ENCODE data around the gene PLD3.
A peak's percentile ranks its signal among the peaks of the same experiment; 100 is the strongest.

The PLD3 gene

DNA sequence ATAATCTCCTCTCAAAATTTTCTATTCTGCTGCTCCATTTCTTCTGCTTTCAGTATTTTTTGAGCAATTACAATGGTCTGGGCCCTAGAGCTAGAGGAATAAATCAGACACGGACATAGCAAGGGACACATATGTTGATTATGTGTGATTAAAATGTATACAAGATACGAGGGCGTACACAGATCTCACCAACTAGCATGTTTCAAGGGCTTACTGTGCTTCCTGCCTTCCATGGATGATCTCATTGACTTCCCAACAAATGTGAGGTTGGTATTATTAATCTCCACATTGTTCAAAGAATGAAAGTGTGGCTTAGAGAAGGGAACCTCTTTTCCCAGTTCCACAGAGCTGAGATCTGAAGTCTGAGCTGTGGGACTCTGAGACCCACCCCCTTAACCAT is 9.1 kb downstream of the PLD3 start:
- no peak for TF ChIP-seq EZH2phosphoT487 (IDR thresholded peaks at IDR 0.05; ENCODE audit: borderline replicate concordance)
- TF ChIP-seq CTCF (conservative IDR thresholded peaks at IDR 0.05; ENCODE audit: low read length), result no peak

GRCh38 chr19:40358773-40359172 is 10.3 kb downstream of the PLD3 start:
- H3K36me3 ChIP-seq (ENCODE audit: insufficient read depth, low read length), result no peaks in the 10 kb centered on the region
- no peak overlapping the region for H2AFZ ChIP-seq (ENCODE audit: low read length)
- no peak overlapping the region for H3K4me3 ChIP-seq (ENCODE audit: low read length, poor library complexity, severe bottlenecking)
- no peak for TF ChIP-seq CTCF (conservative IDR thresholded peaks at IDR 0.05; ENCODE audit: low read length)
- no peak for TF ChIP-seq EZH2phosphoT487 (IDR thresholded peaks at IDR 0.05; ENCODE audit: borderline replicate concordance)
- H3K27me3 ChIP-seq (ENCODE audit: insufficient read depth, low read length, poor library complexity, severe bottlenecking), result no peaks in the 10 kb centered on the region
- H3F3A ChIP-seq (ENCODE audit: low read depth), result 0 out of 2 replicates have a peak, but pooled peaks cover 4% of the 10 kb centered on the region
- H3K9me3 ChIP-seq (ENCODE audit: insufficient read depth, low read depth, low read length), result no peaks in the 10 kb centered on the region
- no peaks in the 10 kb centered on the region for H3K9me2 ChIP-seq (replicated peaks; ENCODE audit: low read depth, low read length)
- no peaks in the 10 kb centered on the region for H3K79me2 ChIP-seq (ENCODE audit: insufficient read depth, low read length)
- H3K4me2 ChIP-seq (ENCODE audit: low read depth, low read length, poor library complexity, severe bottlenecking), result no peak overlapping the region
- H3K9ac ChIP-seq (ENCODE audit: low read depth, low read length, poor library complexity, severe bottlenecking), result no peak overlapping the region
- H3K4me1 ChIP-seq (ENCODE audit: insufficient read depth, low read length, poor library complexity, severe bottlenecking), result peaks cover 23% of the 10 kb centered on the region
- no peaks in the 10 kb centered on the region for H4K20me1 ChIP-seq (ENCODE audit: insufficient read depth, low read length, poor library complexity, severe bottlenecking)

More for the DNA sequence above, 9.1 kb downstream of the PLD3 start:
- Histone ChIP-seq H3K4me1 (ENCODE audit: insufficient read depth, low read length, poor library complexity, severe bottlenecking) (peaks cover 13% of the 10 kb centered on the region), H2AFZ (ENCODE audit: low read length) (no peak overlapping the region), H3F3A (ENCODE audit: low read depth) (no peaks in the 10 kb centered on the region), H3K9me3 (ENCODE audit: insufficient read depth, low read depth, low read length) (no peaks in the 10 kb centered on the region), H3K27me3 (ENCODE audit: insufficient read depth, low read length, poor library complexity, severe bottlenecking) (no peaks in the 10 kb centered on the region), H3K79me2 (ENCODE audit: insufficient read depth, low read length) (no peaks in the 10 kb centered on the region), H3K36me3 (ENCODE audit: insufficient read depth, low read length) (no peaks in the 10 kb centered on the region), H4K20me1 (ENCODE audit: insufficient read depth, low read length, poor library complexity, severe bottlenecking) (no peaks in the 10 kb centered on the region), H3K9ac (ENCODE audit: low read depth, low read length, poor library complexity, severe bottlenecking) (no peak overlapping the region), H3K4me3 (ENCODE audit: low read length, poor library complexity, severe bottlenecking) (no peak overlapping the region), H3K4me2 (ENCODE audit: low read depth, low read length, poor library complexity, severe bottlenecking) (peak overlapping the region; percentile 2), H3K9me2 (replicated peaks; ENCODE audit: low read depth, low read length) (no peaks in the 10 kb centered on the region)

GRCh38 chr19:40360020-40360707 is 11.7 kb downstream of the PLD3 start:
- no peak overlapping the region for H3K4me3 ChIP-seq (ENCODE audit: low read length, poor library complexity, severe bottlenecking)
- 0 out of 2 replicates have a peak, but pooled peaks cover 7% of the 10 kb centered on the region for H3F3A ChIP-seq (ENCODE audit: low read depth)
- H4K20me1 ChIP-seq (ENCODE audit: insufficient read depth, low read length, poor library complexity, severe bottlenecking), result no peaks in the 10 kb centered on the region
- H2AFZ ChIP-seq (ENCODE audit: low read length), result no peak overlapping the region
- no peak for TF ChIP-seq EZH2phosphoT487 (IDR thresholded peaks at IDR 0.05; ENCODE audit: borderline replicate concordance)
- no peak for TF ChIP-seq CTCF (conservative IDR thresholded peaks at IDR 0.05; ENCODE audit: low read length)
- no peaks in the 10 kb centered on the region for H3K27me3 ChIP-seq (ENCODE audit: insufficient read depth, low read length, poor library complexity, severe bottlenecking)
- H3K9me3 ChIP-seq (ENCODE audit: insufficient read depth, low read depth, low read length), result no peaks in the 10 kb centered on the region
- no peaks in the 10 kb centered on the region for H3K36me3 ChIP-seq (ENCODE audit: insufficient read depth, low read length)
- no peaks in the 10 kb centered on the region for H3K9me2 ChIP-seq (replicated peaks; ENCODE audit: low read depth, low read length)
- H3K4me2 ChIP-seq (ENCODE audit: low read depth, low read length, poor library complexity, severe bottlenecking), result no peak overlapping the region
- H3K9ac ChIP-seq (ENCODE audit: low read depth, low read length, poor library complexity, severe bottlenecking), result no peak overlapping the region
- H3K4me1 ChIP-seq (ENCODE audit: insufficient read depth, low read length, poor library complexity, severe bottlenecking), result peaks cover 23% of the 10 kb centered on the region
- no peaks in the 10 kb centered on the region for H3K79me2 ChIP-seq (ENCODE audit: insufficient read depth, low read length)

Measured in Loucy (cell line).